ENCODE results near the gene C5orf15. TPM values are rescaled to one million over a fixed set of nuclear protein-coding genes. Genes with fewer than 3 reads are reported as not detected.

The C5orf15 gene
- total RNA-seq, 1 experiment from 2014 or later = 82.3 TPM

DNA sequence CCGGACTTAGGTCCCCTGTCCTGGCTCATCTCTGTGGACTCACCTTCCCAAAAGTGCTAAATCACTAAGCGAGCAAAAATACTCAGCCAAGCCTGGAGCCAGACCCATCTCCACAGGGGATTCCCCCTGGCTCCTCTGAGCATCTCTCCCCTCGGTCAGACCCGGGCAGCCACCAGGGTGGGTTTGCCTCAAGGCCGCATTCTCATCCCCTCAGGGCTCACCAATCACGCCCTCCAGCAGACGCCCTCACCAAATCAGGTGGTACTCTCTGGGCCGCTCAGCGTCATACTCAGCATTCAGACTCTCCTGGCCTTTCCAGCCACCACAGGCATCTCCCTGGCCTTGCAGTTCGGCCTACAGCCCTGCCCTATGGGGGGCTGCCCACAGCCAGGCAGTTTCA lies 49.7 kb downstream of the C5orf15 start:
- no peak overlapping the region for H3K27ac ChIP-seq
- H3K4me3 ChIP-seq = no peak overlapping the region
- no peaks in the 10 kb centered on the region for H3K27me3 ChIP-seq
- no peaks in the 10 kb centered on the region for H3K9me3 ChIP-seq (replicated peaks)
- H3K36me3 ChIP-seq = no peaks in the 10 kb centered on the region
- H3K4me1 ChIP-seq = peaks cover 20% of the 10 kb centered on the region
- no peak for DNase-seq

- no peaks in the 10 kb centered on the region for H3K36me3 ChIP-seq
- DNase-seq = no peak
- H3K27me3 ChIP-seq = no peaks in the 10 kb centered on the region
- no peaks in the 10 kb centered on the region for H3K9me3 ChIP-seq (replicated peaks)
- peaks cover 24% of the 10 kb centered on the region for H3K4me1 ChIP-seq
- H3K4me3 ChIP-seq = no peak overlapping the region
- H3K27ac ChIP-seq = no peak overlapping the region
These were observed 50.1 kb downstream of the C5orf15 start for GRCh38 chr5:133918316-133918715.

- no peak overlapping the region for H3K4me3 ChIP-seq
- peaks cover 29% of the 10 kb centered on the region for H3K4me1 ChIP-seq
- no peaks in the 10 kb centered on the region for H3K27me3 ChIP-seq
- H3K27ac ChIP-seq = no peak overlapping the region
- H3K36me3 ChIP-seq = no peaks in the 10 kb centered on the region
- DNase-seq = no peak
- H3K9me3 ChIP-seq (replicated peaks) = no peaks in the 10 kb centered on the region
These were observed 50.6 kb downstream of the C5orf15 start for GRCh38 chr5:133917785-133918184.

DNA sequence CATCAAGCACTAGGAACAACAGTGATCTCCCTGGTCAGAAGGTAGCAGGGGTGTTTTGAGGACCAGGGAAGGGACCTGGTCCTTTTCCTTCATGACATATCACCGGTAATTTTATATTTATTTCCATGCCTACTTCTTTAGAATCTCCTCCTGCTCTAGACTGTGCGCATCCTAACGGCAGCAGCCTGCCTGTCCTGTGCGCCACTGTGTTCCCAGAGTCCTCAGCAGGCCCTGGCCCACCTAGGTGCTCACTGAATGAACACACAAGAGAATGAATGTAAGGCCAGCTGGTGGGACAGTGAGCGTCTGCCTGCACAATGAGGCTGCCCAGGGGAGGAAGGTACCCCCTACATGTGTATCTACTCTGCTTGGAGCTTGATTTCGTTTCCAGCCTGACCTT lies 51.5 kb downstream of the C5orf15 start:
- no peak overlapping the region for H3K27ac ChIP-seq
- peaks cover 30% of the 10 kb centered on the region for H3K4me1 ChIP-seq
- no peaks in the 10 kb centered on the region for H3K36me3 ChIP-seq
- no peaks in the 10 kb centered on the region for H3K9me3 ChIP-seq (replicated peaks)
- no peaks in the 10 kb centered on the region for H3K27me3 ChIP-seq
- no peak overlapping the region for H3K4me3 ChIP-seq
- DNase-seq = no peak

DNA sequence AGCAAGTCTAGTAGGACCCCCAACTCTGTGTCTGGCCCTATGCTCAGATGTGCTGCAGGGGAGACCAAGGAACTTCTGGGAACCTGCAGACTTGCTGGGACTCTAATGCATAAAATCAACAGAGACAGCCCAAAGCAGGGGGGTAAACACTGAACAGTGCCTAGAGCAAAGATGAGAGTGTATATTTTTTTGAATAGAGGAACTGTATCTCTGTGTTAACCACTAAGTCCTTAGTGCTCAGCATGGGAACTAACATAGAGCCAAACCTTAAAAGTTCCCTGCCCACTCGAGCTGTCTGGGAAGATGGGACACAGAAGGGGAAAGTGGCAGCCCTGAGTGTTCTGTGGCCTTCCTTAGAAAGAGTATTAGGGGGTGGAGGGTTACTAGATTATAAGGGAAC lies 51.9 kb downstream of the C5orf15 start:
- peaks cover 29% of the 10 kb centered on the region for H3K4me1 ChIP-seq
- no peak for DNase-seq
- no peaks in the 10 kb centered on the region for H3K36me3 ChIP-seq
- peak overlapping the region; percentile 10; the same call in 1 of the 2 replicates for H3K27ac ChIP-seq
- H3K9me3 ChIP-seq (replicated peaks) = no peaks in the 10 kb centered on the region
- H3K27me3 ChIP-seq = no peaks in the 10 kb centered on the region
- H3K4me3 ChIP-seq = no peak overlapping the region

DNA sequence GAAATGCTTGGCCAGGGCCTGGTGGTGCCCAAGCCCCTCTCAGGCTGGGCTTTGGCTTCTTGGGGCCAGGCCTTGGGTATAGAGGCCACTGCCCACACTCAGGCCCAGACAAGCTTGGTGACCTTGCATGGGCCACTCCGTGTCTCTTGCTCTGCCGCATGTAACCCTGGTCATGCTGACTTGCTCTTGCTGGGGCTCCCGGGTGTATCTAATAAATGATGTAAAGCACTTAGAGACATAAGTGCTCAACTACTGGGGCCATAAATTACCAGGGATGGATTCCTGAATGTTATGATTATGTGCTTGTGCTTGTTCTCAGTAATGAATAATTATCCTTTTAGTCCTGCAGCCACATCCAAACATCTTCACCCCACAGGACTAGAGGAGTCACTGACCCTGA lies 54.0 kb downstream of the C5orf15 start:
- no peaks in the 10 kb centered on the region for H3K36me3 ChIP-seq
- no peaks in the 10 kb centered on the region for H3K9me3 ChIP-seq (replicated peaks)
- DNase-seq = no peak
- no peak overlapping the region for H3K27ac ChIP-seq
- H3K4me1 ChIP-seq = peaks cover 29% of the 10 kb centered on the region
- no peaks in the 10 kb centered on the region for H3K27me3 ChIP-seq
- H3K4me3 ChIP-seq = no peak overlapping the region

- H3K4me1 ChIP-seq = peaks cover 29% of the 10 kb centered on the region
- DNase-seq = no peak
- no peaks in the 10 kb centered on the region for H3K27me3 ChIP-seq
These were observed 54.8 kb downstream of the C5orf15 start for GRCh38 chr5:133913413-133914155.

DNA sequence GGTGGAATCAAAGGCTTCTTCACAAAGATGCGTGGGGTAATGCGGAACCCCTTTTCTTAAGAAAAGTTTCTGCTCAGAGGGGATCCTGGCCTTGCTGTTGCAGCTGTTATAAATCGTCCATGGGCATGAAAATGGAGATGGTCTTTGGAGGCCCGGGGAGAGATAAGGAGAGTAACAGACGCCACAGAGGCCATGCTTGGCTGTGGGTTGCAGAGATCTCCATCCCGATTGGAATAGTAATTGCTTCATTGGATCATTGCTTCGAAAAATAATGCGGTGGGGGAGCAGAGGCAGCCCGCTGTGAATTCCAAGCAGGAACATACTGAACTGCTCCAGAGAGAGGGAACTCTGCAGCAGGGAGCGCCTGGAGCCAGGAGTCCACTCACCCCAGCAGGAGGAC lies 55.5 kb downstream of the C5orf15 start:
- DNase-seq = peak; percentile 70 to 84
- no peak overlapping the region for H3K4me3 ChIP-seq
- H3K4me1 ChIP-seq = peaks cover 29% of the 10 kb centered on the region
- peak overlapping the region; percentile 40 for H3K27ac ChIP-seq
- H3K9me3 ChIP-seq (replicated peaks) = no peaks in the 10 kb centered on the region
- no peaks in the 10 kb centered on the region for H3K27me3 ChIP-seq
- no peaks in the 10 kb centered on the region for H3K36me3 ChIP-seq

More at GRCh38 chr5:133913413-133914155, 54.8 kb downstream of the C5orf15 start:
- Histone ChIP-seq H3K27ac (peak overlapping the region; percentile 40), H3K4me3 (no peak overlapping the region), H3K9me3 (replicated peaks) (no peaks in the 10 kb centered on the region), H3K36me3 (no peaks in the 10 kb centered on the region)

DNA sequence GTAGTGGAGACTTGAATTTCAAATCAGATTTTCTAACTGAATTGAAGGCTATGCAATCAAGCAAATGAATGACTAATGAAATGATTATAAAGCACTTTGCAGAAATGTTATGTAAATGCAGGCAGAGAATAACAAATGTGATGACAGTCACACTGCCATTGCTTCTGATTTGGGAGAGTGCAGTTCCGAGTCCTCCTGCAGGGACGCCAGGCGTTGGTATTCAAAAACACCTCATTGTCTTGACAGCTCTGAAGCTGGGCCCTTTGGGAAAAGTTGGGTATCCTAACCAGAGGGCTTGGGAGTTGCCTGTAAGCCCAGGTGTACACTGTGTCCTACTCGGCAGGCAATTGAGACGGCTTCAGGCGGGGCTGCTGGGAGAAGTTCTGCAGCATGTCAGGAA lies 57.9 kb downstream of the C5orf15 start:
- Histone ChIP-seq H3K27me3 (no peaks in the 10 kb centered on the region), H3K36me3 (no peaks in the 10 kb centered on the region), H3K9me3 (replicated peaks) (no peaks in the 10 kb centered on the region), H3K4me1 (peaks cover 24% of the 10 kb centered on the region), H3K4me3 (no peak overlapping the region), H3K27ac (no peak overlapping the region)
- DNase-seq = no peak

DNA sequence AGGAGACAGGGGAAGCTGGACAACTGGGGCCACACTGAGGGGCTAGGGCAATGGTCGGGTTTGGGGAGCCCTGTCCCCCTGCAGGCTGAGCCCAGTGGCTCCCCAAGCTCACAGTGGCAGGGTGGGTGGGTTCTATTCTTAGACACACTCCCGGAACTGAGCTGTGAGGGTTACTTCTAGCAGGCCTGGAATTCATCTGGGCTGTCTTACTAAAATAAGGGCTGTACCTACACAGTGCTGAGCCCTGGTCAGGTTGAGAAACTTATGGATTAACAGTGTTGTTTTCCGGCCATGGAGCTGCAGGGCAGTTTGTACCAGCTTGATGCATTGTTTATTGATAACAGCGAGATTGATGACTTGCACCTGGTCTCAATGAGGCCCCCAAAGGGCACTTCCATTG lies 58.8 kb downstream of the C5orf15 start:
- no peak for DNase-seq
- Histone ChIP-seq H3K4me1 (peaks cover 20% of the 10 kb centered on the region), H3K9me3 (replicated peaks) (no peaks in the 10 kb centered on the region), H3K36me3 (no peaks in the 10 kb centered on the region), H3K27me3 (no peaks in the 10 kb centered on the region), H3K4me3 (no peak overlapping the region), H3K27ac (no peak overlapping the region)

GRCh38 chr5:133907075-133907474 lies 61.4 kb downstream of the C5orf15 start:
- Histone ChIP-seq H3K36me3 (no peaks in the 10 kb centered on the region), H3K27ac (no peak overlapping the region), H3K4me1 (peaks cover 5% of the 10 kb centered on the region; the same call in 1 of the 2 replicates), H3K4me3 (no peak overlapping the region), H3K27me3 (no peaks in the 10 kb centered on the region), H3K9me3 (replicated peaks) (no peaks in the 10 kb centered on the region)
- DNase-seq = peak; percentile 61 to 77

DNA sequence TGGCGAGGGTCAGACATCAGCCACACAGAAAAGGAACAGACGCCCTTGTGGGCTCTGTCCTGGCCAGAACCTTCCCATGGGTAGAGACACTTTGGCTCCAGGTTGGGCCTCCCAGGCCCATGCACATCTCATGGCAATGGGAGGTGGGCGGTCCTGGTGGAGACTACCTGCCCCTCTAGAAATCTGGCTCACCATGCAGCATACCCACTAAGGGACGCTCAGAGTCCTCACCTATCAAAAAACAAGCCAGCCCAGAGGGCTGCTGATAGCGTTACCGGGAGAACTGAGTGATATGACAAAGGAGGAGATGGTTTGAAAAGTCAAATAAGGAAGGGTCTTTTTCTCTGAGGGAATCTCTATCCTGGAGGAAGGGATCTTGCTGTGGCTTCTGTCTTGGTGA lies 62.1 kb downstream of the C5orf15 start:
- no peak overlapping the region for H3K4me3 ChIP-seq
- no peaks in the 10 kb centered on the region for H3K27me3 ChIP-seq
- peaks cover 13% of the 10 kb centered on the region for H3K4me1 ChIP-seq
- no peaks in the 10 kb centered on the region for H3K36me3 ChIP-seq
- H3K27ac ChIP-seq = no peak overlapping the region
- no peak for DNase-seq
- H3K9me3 ChIP-seq (replicated peaks) = no peaks in the 10 kb centered on the region

Other genes starting within 250 kb of the C5orf15 start
- 324 and 340 TPM in 2 replicates for gene VDAC1, start 36.4 kb upstream of the C5orf15 start, total RNA-seq (2014; rRNA removed; shearing (Covaris generic))
- 1.8 and 2.4 TPM in 2 replicates for gene TCF7, start 146.1 kb upstream of the C5orf15 start, total RNA-seq (2014; rRNA removed; shearing (Covaris generic))
- 576 and 631 TPM in 2 replicates for gene SKP1, start 208.3 kb upstream of the C5orf15 start, total RNA-seq (2014; rRNA removed; shearing (Covaris generic))

All from SJCRH30 (cell line).